ENCODE measurements around the gene DIRAS1. TPM values are rescaled to one million over a fixed set of nuclear protein-coding genes. Genes with fewer than 3 reads are reported as not detected.

The DIRAS1 gene
- total and polyA plus RNA-seq, 3 experiments from 2014 or later, result 0.18 TPM; not detected in 2

- no peak for DNase-seq
- Histone ChIP-seq H3K27ac (ENCODE audit: low read depth, low read length) (no peak overlapping the region), H3K27me3 (ENCODE audit: insufficient read depth, low read length, poor library complexity, severe bottlenecking) (no peaks in the 10 kb centered on the region), H3K36me3 (ENCODE audit: insufficient read depth, low read length) (no peaks in the 10 kb centered on the region), H3K9me3 (ENCODE audit: low read length) (no peaks in the 10 kb centered on the region), H3K4me1 (ENCODE audit: insufficient read depth, low read length) (peaks cover 4% of the 10 kb centered on the region), H3K4me3 (ENCODE audit: low read length) (no peak overlapping the region)
- H3K4me1 Mint-ChIP-seq, result no peaks in the 10 kb centered on the region
- H3K36me3 Mint-ChIP-seq, result peaks cover 2 to 21% (median 4%) of the 10 kb centered on the region in 3 donors
- CTCF ChIA-PET, result interaction anchor here (1.4 to 3.5 kb wide), 4 partner anchors 8 to 103 kb away, joined by 4 to 45 read pairs (median 10); partner anchors contain the start of gene SLC39A3
- POLR2A ChIA-PET, result interaction anchor here (1.8 kb wide), 1 partner anchor 103 kb away, joined by 6 read pairs; no protein-coding TSS in a partner anchor
- H3K27ac Mint-ChIP-seq, result no peak overlapping the region
- no peak overlapping the region for H3K4me3 Mint-ChIP-seq
- H3K9me3 Mint-ChIP-seq, result no peaks in the 10 kb centered on the region
- peaks cover 0 to 5% of the 10 kb centered on the region in 2 donors for H3K27me3 Mint-ChIP-seq
These were observed 29.8 kb upstream of the DIRAS1 start for GRCh38 chr19:2750808-2751437.

GRCh38 chr19:2747349-2747748 is 26.2 kb upstream of the DIRAS1 start:
- no peak overlapping the region for H3K27ac Mint-ChIP-seq
- peaks cover 4% of the 10 kb centered on the region for H3K4me1 ChIP-seq (ENCODE audit: insufficient read depth, low read length)
- no peaks in the 10 kb centered on the region for H3K9me3 ChIP-seq (ENCODE audit: low read length)
- H3K4me3 ChIP-seq (ENCODE audit: low read length), result no peak overlapping the region
- no peaks in the 10 kb centered on the region for H3K36me3 Mint-ChIP-seq
- ChIA-PET POLR2A (no interaction called here), CTCF (interaction anchor here (3.2 kb wide), 1 partner anchor 100 kb away, joined by 45 read pairs; no protein-coding TSS in a partner anchor)
- no peaks in the 10 kb centered on the region for H3K27me3 ChIP-seq (ENCODE audit: insufficient read depth, low read length, poor library complexity, severe bottlenecking)
- DNase-seq, result no peak
- H3K27me3 Mint-ChIP-seq, result peaks cover 7 to 8% of the 10 kb centered on the region in 2 donors
- H3K36me3 ChIP-seq (ENCODE audit: insufficient read depth, low read length), result no peaks in the 10 kb centered on the region
- H3K4me1 Mint-ChIP-seq, result no peaks in the 10 kb centered on the region
- H3K27ac ChIP-seq (ENCODE audit: low read depth, low read length), result no peak overlapping the region
- no peaks in the 10 kb centered on the region for H3K9me3 Mint-ChIP-seq
- no peak overlapping the region for H3K4me3 Mint-ChIP-seq

GRCh38 chr19:2744113-2744512 is 22.9 kb upstream of the DIRAS1 start:
- Histone ChIP-seq H3K27me3 (ENCODE audit: insufficient read depth, low read length, poor library complexity, severe bottlenecking) (peaks cover 3% of the 10 kb centered on the region), H3K4me3 (ENCODE audit: low read length) (no peak overlapping the region), H3K4me1 (ENCODE audit: insufficient read depth, low read length) (peaks cover 7% of the 10 kb centered on the region), H3K27ac (ENCODE audit: low read depth, low read length) (no peak overlapping the region), H3K9me3 (ENCODE audit: low read length) (no peaks in the 10 kb centered on the region), H3K36me3 (ENCODE audit: insufficient read depth, low read length) (no peaks in the 10 kb centered on the region)
- POLR2A ChIA-PET, result no interaction called here
- peaks cover 5 to 17% of the 10 kb centered on the region in 2 donors for H3K27me3 Mint-ChIP-seq
- peaks cover 4 to 9% (median 6%) of the 10 kb centered on the region in 3 donors for H3K4me1 Mint-ChIP-seq
- no peak for DNase-seq
- H3K36me3 Mint-ChIP-seq, result no peaks in the 10 kb centered on the region
- CTCF ChIA-PET, result no interaction called here
- no peaks in the 10 kb centered on the region for H3K9me3 Mint-ChIP-seq
- H3K4me3 Mint-ChIP-seq, result no peak overlapping the region
- H3K27ac Mint-ChIP-seq, result no peak overlapping the region

- Histone ChIP-seq H3K9me3 (ENCODE audit: low read length) (no peaks in the 10 kb centered on the region), H3K4me1 (ENCODE audit: insufficient read depth, low read length) (peaks cover 3% of the 10 kb centered on the region), H3K27me3 (ENCODE audit: insufficient read depth, low read length, poor library complexity, severe bottlenecking) (peaks cover 3% of the 10 kb centered on the region), H3K36me3 (ENCODE audit: insufficient read depth, low read length) (no peaks in the 10 kb centered on the region), H3K27ac (ENCODE audit: low read depth, low read length) (no peak overlapping the region), H3K4me3 (ENCODE audit: low read length) (no peak overlapping the region)
- no peak overlapping the region for H3K27ac Mint-ChIP-seq
- H3K36me3 Mint-ChIP-seq, result peaks cover 0 to 3% (median 0%) of the 10 kb centered on the region in 3 donors
- H3K9me3 Mint-ChIP-seq, result no peaks in the 10 kb centered on the region
- ChIA-PET POLR2A (no interaction called here), CTCF (no interaction called here)
- DNase-seq, result no peak
- peaks cover 5 to 17% of the 10 kb centered on the region in 2 donors for H3K27me3 Mint-ChIP-seq
- peaks cover 12 to 17% (median 13%) of the 10 kb centered on the region in 3 donors for H3K4me1 Mint-ChIP-seq
- no peak overlapping the region for H3K4me3 Mint-ChIP-seq
These were observed 21.9 kb upstream of the DIRAS1 start for GRCh38 chr19:2743099-2743498.

- H3K4me1 ChIP-seq (ENCODE audit: insufficient read depth, low read length), result peaks cover 3% of the 10 kb centered on the region
- no peaks in the 10 kb centered on the region for H3K9me3 Mint-ChIP-seq
- H3K36me3 Mint-ChIP-seq, result peaks cover 0 to 24% (median 3%) of the 10 kb centered on the region in 3 donors
- H3K27me3 ChIP-seq (ENCODE audit: insufficient read depth, low read length, poor library complexity, severe bottlenecking), result peaks cover 3% of the 10 kb centered on the region
- H3K4me1 Mint-ChIP-seq, result peaks cover 18 to 30% (median 21%) of the 10 kb centered on the region in 3 donors
- no peaks in the 10 kb centered on the region for H3K36me3 ChIP-seq (ENCODE audit: insufficient read depth, low read length)
- ChIA-PET CTCF (interaction anchor here (0.5 to 2.7 kb wide), 2 partner anchors 9 to 443 kb away, joined by 4 to 8 read pairs; no protein-coding TSS in a partner anchor), POLR2A (no interaction called here)
- H3K4me3 Mint-ChIP-seq, result peak overlapping the region in 5 of 7 donors; percentile 80 to 89 (median 87)
- no peak overlapping the region for H3K4me3 ChIP-seq (ENCODE audit: low read length)
- H3K27me3 Mint-ChIP-seq, result peaks cover 2 to 17% of the 10 kb centered on the region in 2 donors
- H3K27ac Mint-ChIP-seq, result peak overlapping the region in 1 of 8 donors; percentile 68
- no peak overlapping the region for H3K27ac ChIP-seq (ENCODE audit: low read depth, low read length)
- no peaks in the 10 kb centered on the region for H3K9me3 ChIP-seq (ENCODE audit: low read length)
- DNase-seq, result no peak
These were observed 19.1 kb upstream of the DIRAS1 start for GRCh38 chr19:2740314-2740656.

GRCh38 chr19:2739602-2740313 is 18.6 kb upstream of the DIRAS1 start, which contains the start of gene SLC39A3:
SLC39A3 (minus strand) TSS chr19:2740017; CDS start chr19:2737257, 2,760 bp downstream.
- H3K36me3 Mint-ChIP-seq, result peaks cover 0 to 28% (median 4%) of the 10 kb centered on the region in 3 donors
- H3K4me1 Mint-ChIP-seq, result peaks cover 18 to 30% (median 23%) of the 10 kb centered on the region in 3 donors
- Histone ChIP-seq H3K4me3 (ENCODE audit: low read length) (peak within 1 kb of the TSS; percentile 78), H3K9me3 (ENCODE audit: low read length) (no peaks in the 10 kb centered on the region), H3K27ac (ENCODE audit: low read depth, low read length) (peak within 1 kb of the TSS; percentile 68), H3K36me3 (ENCODE audit: insufficient read depth, low read length) (no peaks in the 10 kb centered on the region), H3K4me1 (ENCODE audit: insufficient read depth, low read length) (peaks cover 3% of the 10 kb centered on the region), H3K27me3 (ENCODE audit: insufficient read depth, low read length, poor library complexity, severe bottlenecking) (peaks cover 3% of the 10 kb centered on the region)
- H3K9me3 Mint-ChIP-seq, result no peaks in the 10 kb centered on the region
- CTCF ChIA-PET, result interaction anchor here (0.5 to 2.7 kb wide), 2 partner anchors 10 to 443 kb away, joined by 4 to 8 read pairs; no protein-coding TSS in a partner anchor
- POLR2A ChIA-PET, result interaction anchor here (1.1 kb wide), 1 partner anchor 79 kb away, joined by 3 read pairs; the partner anchor contains the start of gene ZNF554
- H3K27me3 Mint-ChIP-seq, result peaks cover 2 to 17% of the 10 kb centered on the region in 2 donors
- H3K4me3 Mint-ChIP-seq, result peak within 1 kb of the TSS; percentile 80 to 89 (median 87)
- H3K27ac Mint-ChIP-seq, result peak within 1 kb of the TSS in 6 of 8 donors; percentile 33 to 80 (median 66)
- peak; percentile 97 to 99 (median 98) for DNase-seq

GRCh38 chr19:2736550-2737190 is 15.5 kb upstream of the DIRAS1 start:
- Mint-ChIP-seq H3K4me1 (peaks cover 18 to 34% (median 32%) of the 10 kb centered on the region in 3 donors), H3K9me3 (no peaks in the 10 kb centered on the region), H3K27ac (no peak overlapping the region), H3K36me3 (peaks cover 0 to 47% (median 11%) of the 10 kb centered on the region in 3 donors), H3K4me3 (peak overlapping the region in 3 of 7 donors; percentile 52 to 87 (median 66)), H3K27me3 (peaks cover 0 to 5% of the 10 kb centered on the region in 2 donors)
- ChIA-PET CTCF (interaction anchor here (0.5 kb wide), 1 partner anchor 54 kb away, joined by 3 read pairs; no protein-coding TSS in a partner anchor), POLR2A (no interaction called here)
- H3K4me3 ChIP-seq (ENCODE audit: low read length), result no peak overlapping the region
- H3K27me3 ChIP-seq (ENCODE audit: insufficient read depth, low read length, poor library complexity, severe bottlenecking), result peaks cover 3% of the 10 kb centered on the region
- no peaks in the 10 kb centered on the region for H3K36me3 ChIP-seq (ENCODE audit: insufficient read depth, low read length)
- H3K4me1 ChIP-seq (ENCODE audit: insufficient read depth, low read length), result peaks cover 3% of the 10 kb centered on the region
- no peaks in the 10 kb centered on the region for H3K9me3 ChIP-seq (ENCODE audit: low read length)
- no peak for DNase-seq
- no peak overlapping the region for H3K27ac ChIP-seq (ENCODE audit: low read depth, low read length)
